Measurements from ENCODE around the gene PAK6.

Gene PAK6

DNA sequence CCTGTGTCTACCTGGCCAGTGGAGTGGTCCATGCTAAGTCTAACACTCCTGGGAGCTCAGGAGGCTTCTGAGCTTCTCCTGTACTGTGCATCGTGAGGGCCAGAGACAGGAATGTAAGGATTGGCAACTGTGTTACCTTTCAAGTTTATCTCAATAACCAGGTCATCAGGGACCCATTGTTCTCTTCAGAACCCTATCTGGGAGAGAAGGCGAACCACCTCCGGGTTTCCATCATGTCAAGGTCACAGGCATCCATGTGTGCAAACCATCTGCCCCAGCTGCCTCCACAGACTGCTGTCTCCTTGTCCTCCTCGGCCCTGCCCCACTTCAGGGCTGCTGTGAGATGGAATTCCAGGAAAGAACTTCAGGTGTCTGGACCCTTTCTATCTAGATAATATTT lies 38.1 kb downstream of the PAK6 start:
- no peak for DNase-seq (ENCODE audit: low read depth in 3 of 3)

DNA sequence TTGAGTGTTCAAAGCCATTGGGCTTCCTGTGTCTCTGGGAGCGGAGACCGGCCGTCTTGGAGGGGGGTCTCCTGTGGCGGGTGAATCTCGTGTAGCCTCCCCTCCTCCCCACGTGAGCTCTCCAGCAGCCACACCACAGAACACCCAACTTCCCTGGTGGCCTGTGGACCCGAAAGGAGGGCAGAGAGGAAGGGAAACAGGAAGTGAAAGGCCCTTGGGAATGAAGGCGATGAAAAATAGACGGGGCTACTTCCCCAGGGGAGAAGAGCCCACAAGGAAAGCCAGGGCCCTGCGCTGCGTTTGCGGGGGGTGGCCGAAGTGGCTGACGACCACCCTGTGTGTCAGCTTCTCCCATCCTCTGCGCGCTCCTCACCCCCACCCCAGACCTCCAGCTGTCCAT lies 38.6 kb downstream of the PAK6 start:
- DNase-seq (ENCODE audit: low read depth in 3 of 3) = no peak

DNA sequence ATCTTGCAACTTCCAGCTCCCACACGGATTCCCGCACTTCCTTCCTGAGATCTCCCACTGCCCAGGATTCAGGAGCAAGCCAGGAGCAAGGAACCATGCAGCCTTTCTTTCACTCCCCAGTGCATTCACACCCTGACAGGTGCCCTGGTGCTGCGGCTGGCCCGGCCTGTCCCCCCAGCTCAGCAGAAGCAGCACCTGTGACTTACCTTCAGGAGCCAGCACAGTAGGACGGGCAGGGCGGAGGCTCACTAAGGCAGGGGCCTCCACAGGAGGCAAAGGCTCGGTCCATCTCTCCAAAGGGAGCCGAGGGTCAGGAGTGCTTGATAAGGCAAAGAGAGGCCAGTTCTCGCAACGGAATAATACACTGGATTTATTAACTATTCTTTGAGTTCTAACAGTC lies 39.2 kb downstream of the PAK6 start:
- no peak for DNase-seq (ENCODE audit: low read depth in 3 of 3)

DNA sequence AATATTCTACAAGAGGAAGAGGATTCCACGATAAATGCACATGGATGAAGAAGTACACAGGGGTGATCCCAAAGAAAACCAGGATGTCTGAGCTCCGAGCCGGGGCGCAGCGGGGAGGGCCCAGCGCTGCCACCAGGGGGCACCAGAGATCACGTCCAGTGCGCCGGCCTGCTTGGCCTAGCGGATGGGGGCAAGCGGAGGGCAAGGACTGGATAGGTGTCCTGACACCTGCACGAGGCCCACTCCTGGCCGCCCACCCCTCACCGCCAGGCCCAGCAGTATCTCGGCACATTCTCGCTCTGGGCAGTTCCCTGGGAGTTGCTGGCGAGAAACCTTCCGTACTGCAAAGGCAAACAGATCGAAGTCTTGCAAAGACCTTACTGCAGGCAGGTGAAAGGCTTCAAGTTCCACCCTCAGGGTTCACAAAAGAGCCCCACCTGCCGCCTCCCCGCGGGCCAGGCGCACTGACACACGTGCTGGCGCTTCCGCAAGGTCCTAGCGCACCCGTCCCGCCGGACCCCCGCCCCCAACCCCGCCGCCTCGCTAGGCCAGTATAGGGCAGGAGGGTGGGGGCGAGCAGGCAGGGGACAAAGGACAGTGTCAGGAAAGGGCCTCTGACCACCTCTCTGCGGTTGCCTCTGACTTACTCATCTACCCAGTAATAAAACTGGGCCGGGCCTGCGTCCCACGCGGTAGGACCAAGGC lies 40.7 kb downstream of the PAK6 start:
- peak; percentile 28 to 61 (median 45) for DNase-seq (ENCODE audit: low read depth in 3 of 3)

- no peak for DNase-seq (ENCODE audit: low read depth in 3 of 3)
These were observed 41.6 kb downstream of the PAK6 start for GRCh38 chr15:40280260-40281056.

DNA sequence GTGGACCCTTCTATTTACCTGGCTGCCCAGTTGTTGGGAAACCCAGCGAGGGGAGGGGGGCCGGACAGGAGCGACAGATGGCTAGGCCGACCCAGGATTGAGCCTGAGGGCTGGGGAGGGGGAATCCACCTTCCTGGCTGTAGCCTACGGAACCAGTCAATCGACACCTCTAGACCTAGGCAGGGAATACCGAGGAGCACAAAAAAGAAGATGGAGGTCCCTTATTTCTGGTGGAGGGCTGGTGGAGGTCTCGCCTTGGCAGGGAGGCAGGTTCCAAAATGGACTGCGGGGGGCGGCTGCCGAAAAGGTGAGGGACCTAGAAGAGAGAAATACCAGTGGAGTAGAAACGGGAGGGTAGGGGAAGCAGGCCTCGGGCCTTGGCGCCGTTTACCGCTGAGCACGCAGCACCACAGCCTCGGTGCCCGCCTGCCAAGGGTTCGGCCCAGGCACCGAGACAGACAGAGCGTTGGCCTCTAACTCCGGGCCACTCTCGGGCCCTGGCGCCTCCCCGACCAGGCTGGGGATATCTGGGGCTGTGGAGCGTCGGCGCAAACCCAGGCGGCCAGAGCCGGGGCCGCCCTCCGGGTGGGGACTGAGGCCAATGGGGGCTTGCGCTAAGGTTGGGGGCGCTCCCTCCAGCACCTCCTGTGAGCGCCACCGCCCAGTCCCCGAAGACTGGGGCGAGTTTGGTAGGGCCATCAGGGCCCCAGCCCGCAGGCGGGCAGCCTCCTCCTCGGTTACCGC lies 42.4 kb downstream of the PAK6 start:
- DNase-seq (ENCODE audit: low read depth in 3 of 3) = no peak

- DNase-seq (ENCODE audit: low read depth in 3 of 3) = no peak
These were observed 42.9 kb downstream of the PAK6 start for GRCh38 chr15:40281801-40282146.

GRCh38 chr15:40282147-40282868 lies 43.4 kb downstream of the PAK6 start:
- peak in 2 of 3 experiments; percentile 13 to 39 for DNase-seq (ENCODE audit: low read depth in 3 of 3)

DNA sequence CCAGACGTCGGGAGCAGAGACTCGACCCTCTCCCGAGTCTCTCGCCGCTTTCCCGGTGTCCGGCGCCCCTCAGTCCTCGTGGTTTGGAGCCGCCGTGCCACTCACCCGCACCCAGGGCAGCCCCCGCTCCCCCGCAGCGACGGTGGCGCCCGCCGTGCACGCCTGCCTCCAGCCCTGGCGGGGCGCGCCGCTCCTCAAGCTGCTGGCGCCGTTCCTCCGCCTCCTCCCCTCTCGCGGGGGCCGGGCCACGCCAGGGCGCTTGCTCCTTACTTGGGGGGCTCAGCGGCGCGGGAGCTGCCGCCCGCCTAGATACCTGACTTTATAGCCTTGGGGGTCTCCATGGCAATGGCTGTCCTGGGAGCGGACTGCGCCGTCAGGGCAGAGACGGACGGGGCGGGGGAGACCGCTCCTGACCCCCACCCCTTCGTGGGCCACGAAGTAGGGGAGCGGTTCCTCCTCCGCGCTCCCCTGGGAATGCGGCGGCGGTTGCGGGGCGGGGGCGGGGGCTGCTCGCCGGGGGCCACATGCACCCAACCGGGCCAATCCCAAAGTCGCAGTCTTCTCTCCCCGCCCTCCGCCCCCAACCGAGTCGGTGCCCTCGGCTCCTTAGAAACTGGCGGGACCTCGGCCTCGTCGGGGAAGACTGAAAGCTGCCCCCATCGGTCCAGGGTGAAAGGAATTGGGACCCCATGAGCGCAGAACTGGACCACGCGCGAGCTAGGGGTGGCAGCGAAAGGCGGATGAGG lies 44.2 kb downstream of the PAK6 start, which contains the start of gene ANKRD63:
ANKRD63 (minus strand) TSS at position 196 of the 746 bp plus-strand sequence. CDS start 478 bp downstream, outside the sequence.
- peak in 2 of 3 experiments; percentile 23 to 36 for DNase-seq (ENCODE audit: low read depth in 3 of 3)

GRCh38 chr15:40283615-40284300 lies 44.9 kb downstream of the PAK6 start:
- DNase-seq (ENCODE audit: low read depth in 3 of 3) = no peak

- DNase-seq (ENCODE audit: low read depth in 3 of 3) = no peak
These were observed 46.3 kb downstream of the PAK6 start for GRCh38 chr15:40285151-40285550.

GRCh38 chr15:40285554-40286011 lies 46.7 kb downstream of the PAK6 start:
- DNase-seq (ENCODE audit: low read depth in 3 of 3) = no peak

DNA sequence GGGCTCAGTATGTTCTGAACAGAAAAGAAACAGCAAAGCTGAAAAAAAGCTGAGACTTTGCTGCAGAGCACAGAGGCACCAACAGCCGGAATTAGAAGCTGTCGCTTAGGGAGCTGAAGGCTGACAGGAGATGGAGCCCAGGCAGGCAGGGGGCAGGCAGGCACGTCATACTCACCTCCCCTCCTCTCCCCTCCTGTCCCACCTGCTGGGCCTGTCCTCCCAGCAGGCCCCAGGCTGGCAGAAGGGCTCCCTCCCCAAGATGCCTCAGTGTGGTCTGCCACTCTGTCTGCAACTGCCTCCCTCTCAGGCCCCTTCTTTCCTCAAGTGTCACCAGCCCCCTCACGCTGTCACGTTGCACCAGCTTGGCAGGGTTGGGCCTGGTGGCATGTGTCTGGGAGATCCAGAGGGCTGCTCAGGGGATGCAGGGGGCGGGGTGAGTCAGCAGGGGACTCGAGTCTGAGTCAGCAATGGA lies 47.2 kb downstream of the PAK6 start:
- no peak for DNase-seq (ENCODE audit: low read depth in 3 of 3)

- DNase-seq (ENCODE audit: low read depth in 3 of 3) = no peak
These were observed 47.9 kb downstream of the PAK6 start for GRCh38 chr15:40286794-40287193.

DNA sequence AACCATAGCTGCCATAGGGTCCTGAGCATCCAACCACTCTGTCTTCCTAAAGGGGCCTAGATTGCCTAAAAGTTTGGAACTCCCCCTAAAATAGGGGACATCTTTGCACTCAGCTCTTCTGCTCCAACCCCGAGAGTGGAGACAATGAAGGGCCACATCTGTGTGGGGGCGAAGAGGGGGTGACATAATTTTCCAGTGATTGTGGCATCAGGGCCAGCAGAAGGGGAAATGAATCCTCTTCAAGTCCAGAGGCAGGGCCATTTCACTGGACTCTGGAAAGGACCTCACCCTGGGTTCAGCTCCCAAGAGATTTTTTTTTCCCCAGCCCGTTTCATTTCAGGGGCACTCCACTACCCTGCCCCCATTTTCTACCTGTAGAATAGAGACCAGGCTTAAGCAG lies 48.6 kb downstream of the PAK6 start:
- DNase-seq (ENCODE audit: low read depth in 3 of 3) = no peak

DNA sequence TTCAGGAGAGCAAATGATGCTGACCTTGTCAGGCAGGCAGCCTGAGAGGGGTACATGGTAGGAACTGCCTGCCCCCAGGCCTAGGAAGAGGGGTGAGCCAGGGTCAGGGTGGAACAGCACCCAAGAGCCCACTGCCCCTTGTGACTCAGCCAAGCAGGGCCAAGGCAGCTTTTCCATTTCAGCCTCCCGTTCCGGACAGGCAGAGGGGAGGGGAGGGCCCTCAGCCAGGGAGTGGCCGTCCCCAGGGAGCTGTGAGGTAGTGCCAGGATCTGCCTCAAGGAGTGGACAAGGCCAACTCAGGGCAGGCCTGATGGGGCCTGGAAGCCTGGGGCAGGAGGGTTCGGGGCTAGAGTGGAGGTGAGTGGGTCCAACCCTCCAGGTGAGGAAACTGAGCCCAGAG lies 49.1 kb downstream of the PAK6 start:
- no peak for DNase-seq (ENCODE audit: low read depth in 3 of 3)

DNA sequence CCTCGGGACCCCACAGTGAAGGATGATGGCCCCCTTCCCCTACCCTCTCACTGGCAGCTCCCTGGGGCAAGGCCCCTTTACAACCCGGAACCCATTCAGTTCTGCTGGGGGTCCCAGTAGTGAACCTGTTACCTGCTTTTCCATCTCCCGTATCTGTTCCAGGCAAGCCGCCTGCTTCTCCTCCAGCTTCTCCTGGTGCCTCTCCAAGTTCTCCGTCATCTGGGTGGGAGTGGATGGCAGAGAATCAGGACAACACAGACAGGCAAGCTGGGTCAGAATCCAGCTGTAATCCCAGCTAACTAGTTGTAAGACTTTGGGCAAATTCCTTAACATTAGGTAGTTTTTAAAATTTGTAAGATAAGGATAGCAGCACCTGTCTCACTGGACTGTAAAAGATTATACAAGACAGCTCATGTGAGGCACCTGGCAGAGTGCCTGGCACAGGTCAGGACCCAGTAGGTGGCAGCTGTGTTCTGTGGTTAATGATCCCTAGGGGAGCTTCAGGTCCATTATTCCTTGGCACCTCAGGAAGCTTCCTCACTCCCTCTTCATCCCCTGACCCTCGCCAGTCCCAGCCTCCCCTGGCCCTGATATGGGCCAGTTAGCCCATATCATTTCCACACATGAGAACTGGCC lies 50.4 kb downstream of the PAK6 start:
- no peak for DNase-seq (ENCODE audit: low read depth in 3 of 3)

- DNase-seq (ENCODE audit: low read depth in 3 of 3) = no peak
These were observed 51.7 kb downstream of the PAK6 start for GRCh38 chr15:40290545-40290917.

GRCh38 chr15:40290918-40291574 lies 52.2 kb downstream of the PAK6 start:
- DNase-seq (ENCODE audit: low read depth in 3 of 3) = no peak
